K562 (cell line): ENCODE measurements around the gene PRKAG2. TPM values are rescaled to one million over a fixed set of nuclear protein-coding genes. Genes with fewer than 3 reads are reported as not detected.

Experiments used
- BCLAF1 ChIP-seq, 2 experiments: fragments of 450-650 bp in 1 of 2; IDR thresholded peaks; 2 replicates each; pipeline ENCODE4 v1.6.1; 2011 to 2017; ENCODE audit warnings: low read depth in 2 of 2, antibody characterized with exemption in 1 of 2, borderline replicate concordance in 1 of 2, low read length in 1 of 2, mild to moderate bottlenecking in 1 of 2, mixed read lengths in 1 of 2; ENCODE audit not compliant: control insufficient read depth in 1 of 2
- BCOR ChIP-seq: fragments of 450-650 bp; IDR thresholded peaks from 2 replicates; pipeline ENCODE4 v1.6.1; 2016
- CREBBP ChIP-seq: IDR thresholded peaks from one replicate; pipeline ENCODE4 v1.6.1; 2012; ENCODE audit warnings: low read depth, mild to moderate bottlenecking, control low read depth, inconsistent platforms, low read length
- HES1 ChIP-seq: fragments of 450-650 bp; IDR thresholded peaks from 2 replicates; pipeline ENCODE4 v1.6.1; 2016; ENCODE audit warnings: low read depth, mild to moderate bottlenecking, moderate library complexity
- MAX ChIP-seq: sonication (generic); formaldehyde crosslinking; IDR thresholded peaks from 2 replicates; pipeline ENCODE4 v1.9.0; 2022; ENCODE audit warnings: mild to moderate bottlenecking, missing genetic modification reagents
- MITF ChIP-seq: IDR thresholded peaks from 2 replicates; pipeline ENCODE4 v1.6.1; 2014; ENCODE audit warnings: antibody characterized with exemption
- NR2C2 ChIP-seq, 2 experiments: fragments of 200-800 bp in 1 of 2; sonication (Bioruptor generic) in 1 of 2; sonication (generic) in 1 of 2; formaldehyde crosslinking in 1 of 2; IDR thresholded peaks; 2 replicates each; pipeline versions ENCODE4 v1.6.1 to v1.8.0; 2016 to 2022; ENCODE audit warnings: mild to moderate bottlenecking in 1 of 2, missing compliant biosample characterization in 1 of 2, missing genetic modification characterization in 1 of 2, missing genetic modification reagents in 1 of 2
- PHF8 ChIP-seq: fragments of 200-600 bp; sonication (generic); IDR thresholded peaks from 2 replicates; pipeline ENCODE4 v1.6.1; 2012; ENCODE audit warnings: mixed run types, mild to moderate bottlenecking, inconsistent platforms, low read length, moderate library complexity, borderline replicate concordance
- RBBP5 ChIP-seq: fragments of 200-600 bp; sonication (generic); IDR thresholded peaks from 2 replicates; pipeline ENCODE4 v1.6.1; 2012; ENCODE audit warnings: borderline replicate concordance, mild to moderate bottlenecking, low read length, control low read depth, inconsistent platforms; ENCODE audit not compliant: insufficient read depth, poor library complexity, severe bottlenecking
- SETDB1 ChIP-seq: IDR thresholded peaks from one replicate; pipeline ENCODE4 v1.6.1; 2012; ENCODE audit warnings: low read length, control low read depth, inconsistent platforms
- SMAD4 ChIP-seq: fragments of 250-450 bp; sonication (Bioruptor Pico); conservative IDR thresholded peaks from 2 replicates; pipeline ENCODE4 v1.8.0; 2021; ENCODE audit warnings: inconsistent platforms, mild to moderate bottlenecking, moderate library complexity
- SMARCB1 ChIP-seq: IDR thresholded peaks from 2 replicates; pipeline ENCODE4 v1.6.1; 2011; ENCODE audit warnings: improper control_type of control experiment, low read depth; ENCODE audit not compliant: insufficient read length
- TSHZ1 ChIP-seq: fragments of 250-450 bp; sonication (Bioruptor Pico); IDR thresholded peaks from 2 replicates; pipeline ENCODE4 v1.4.0; 2020; ENCODE audit warnings: mild to moderate bottlenecking, moderate library complexity
- U2AF1 ChIP-seq: fragments of 200-400 bp; formaldehyde crosslinking; optimal IDR thresholded peaks from 2 replicates; pipeline ENCODE3; 2017; ENCODE audit warnings: mild to moderate bottlenecking, low read depth, low read length, moderate library complexity
- ZEB2 ChIP-seq: fragments of 450-650 bp; IDR thresholded peaks from 2 replicates; pipeline ENCODE4 v1.6.1; 2016
- ZNF445 ChIP-seq: fragments of 250-450 bp; sonication (Bioruptor Pico); IDR thresholded peaks from 2 replicates; pipeline ENCODE4 v1.4.0; 2020; ENCODE audit warnings: low read depth, mild to moderate bottlenecking, moderate library complexity
- ZNF586 ChIP-seq: fragments of 450-650 bp; formaldehyde crosslinking; conservative IDR thresholded peaks from 2 replicates; pipeline ENCODE4 v1.4.0; 2020; ENCODE audit warnings: mild to moderate bottlenecking, moderate library complexity
- polyA plus RNA-seq, 8 experiments: library from polyadenylated mRNA; depleted of rRNA in 4 of 8; stranded (reverse) in 5 of 8; unstranded in 3 of 8; fragments of >200 nt; fragmentation: Nextera tagmentation in 2 of 8; fragmentation: Illumina TruSeq in 1 of 8; extraction: Ambion mirVana in 2 of 8; extraction: Trizol in 1 of 8; gene quantifications; 2 replicates each; pipeline versions ENCODE4 v1.2.1 to v1.2.3, GENCODE V29; 2011 to 2014; ENCODE audit warnings: inconsistent platforms in 1 of 8, missing spikeins in 1 of 8
- total RNA-seq, 7 experiments: library from RNA; depleted of rRNA in 6 of 7; stranded (reverse); fragments of >200 nt in 6 of 7; fragmentation: Illumina TruSeq in 2 of 7; extraction: Trizol in 2 of 7; gene quantifications; 2 replicates each; pipeline versions ENCODE4 v1.2.1 to v1.2.3, GENCODE V29; 2011 to 2021; ENCODE audit warnings: low replicate concordance in 1 of 7

Gene PRKAG2
- total and polyA plus RNA-seq, 9 of the 15 experiments (the other 6 are each of a cell fraction or from before 2014, with no cell fraction given) = 0.99 to 5.6 (median 3.3) TPM

GRCh38 chr7:151631953-151632749 is 244.8 kb downstream of the PRKAG2 start (continued):
- TF ChIP-seq BCLAF1 (IDR thresholded peaks at IDR 0.05; ENCODE audit: borderline replicate concordance in 1 of 2, control insufficient read depth in 1 of 2, low read depth in 2 of 2, low read length in 1 of 2) (no peak), RBBP5 (peak; percentile 54), ZNF586 (CRISPR knock-in tag) (no peak), TSHZ1 (CRISPR knock-in tag) (no peak), U2AF1 (no peak), SMARCB1 (no peak), MAX (CRISPR knock-in tag) (peak; percentile 12; the same call in 1 of the 2 replicates), BCOR (no peak), PHF8 (peak; percentile 50; the same call in 1 of the 2 replicates), ZEB2 (no peak), CREBBP (no peak), SMAD4 (CRISPR knock-in tag) (peak; percentile 52; the same call in 1 of the 2 replicates), HES1 (no peak), ZNF445 (CRISPR knock-in tag) (no peak), NR2C2 (CRISPR knock-in tag; IDR thresholded peaks at IDR 0.05) (0 out of 2 replicates have a peak, but pooled peaks have one; percentile 27), NR2C2 (tag; IDR thresholded peaks at IDR 0.05) (peak; percentile 46; the same call in 1 of the 2 replicates), SETDB1 (no peak), MITF (no peak)
